Measurements from ENCODE around the gene FGFBP1.
"Not testable (repeated sequence)": the region's sequence is repeated elsewhere in the genome, so short reads cannot be mapped to it uniquely, and the experiment has no call there.

FGFBP1 gene

GRCh38 chr4:15944895-15945294, 6.4 kb upstream of the FGFBP1 start:
- no peak for DNase-seq

GRCh38 chr4:15942283-15942682, 3.7 kb upstream of the FGFBP1 start:
- DNase-seq, result no peak

DNA sequence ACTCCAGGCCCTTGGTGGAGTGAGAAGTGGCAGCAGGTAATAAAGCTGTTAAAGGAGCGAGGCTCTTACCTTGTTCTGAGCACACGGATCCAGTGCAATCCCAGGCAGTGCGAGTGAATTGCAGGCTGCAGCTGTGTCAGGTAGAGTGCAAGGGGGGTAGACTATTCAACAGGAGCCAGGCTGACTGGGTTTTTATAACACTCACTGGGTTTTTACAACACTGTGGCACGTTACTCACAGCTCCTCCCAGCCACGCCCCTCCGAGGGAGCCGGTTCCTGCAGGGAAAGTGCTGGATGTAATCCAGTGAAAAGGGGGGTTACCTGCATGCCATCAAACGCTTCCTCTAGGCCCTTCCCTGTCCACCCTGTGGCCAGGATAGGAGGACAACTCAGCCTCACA, 358 bp downstream of the FGFBP1 start:
- DNase-seq, result no peak

DNA sequence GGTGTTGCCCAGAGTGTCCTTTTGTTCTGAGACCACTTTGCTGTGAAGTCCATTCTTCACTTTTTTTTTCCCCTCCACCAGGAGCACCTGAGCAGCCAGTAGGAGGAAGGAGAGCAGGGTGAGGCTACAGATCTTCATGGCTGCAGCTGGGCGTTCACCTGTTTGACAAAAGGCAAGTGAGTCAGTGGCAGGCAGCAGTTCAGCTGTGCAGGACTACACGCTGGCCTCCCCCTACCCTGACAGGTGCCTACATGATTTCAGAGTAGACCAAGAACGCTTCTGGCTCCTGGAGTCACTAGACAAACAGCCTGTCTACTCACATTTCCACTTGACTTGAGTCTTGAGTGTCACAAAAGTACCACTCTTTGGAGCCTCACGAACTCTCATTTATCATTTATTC, 2.0 kb downstream of the FGFBP1 start:
- no peak for DNase-seq

GRCh38 chr4:15935504-15936402, 2.8 kb downstream of the FGFBP1 start:
- no peak for DNase-seq

GRCh38 chr4:15934259-15934658, 4.3 kb downstream of the FGFBP1 start:
- DNase-seq, result no peak

DNA sequence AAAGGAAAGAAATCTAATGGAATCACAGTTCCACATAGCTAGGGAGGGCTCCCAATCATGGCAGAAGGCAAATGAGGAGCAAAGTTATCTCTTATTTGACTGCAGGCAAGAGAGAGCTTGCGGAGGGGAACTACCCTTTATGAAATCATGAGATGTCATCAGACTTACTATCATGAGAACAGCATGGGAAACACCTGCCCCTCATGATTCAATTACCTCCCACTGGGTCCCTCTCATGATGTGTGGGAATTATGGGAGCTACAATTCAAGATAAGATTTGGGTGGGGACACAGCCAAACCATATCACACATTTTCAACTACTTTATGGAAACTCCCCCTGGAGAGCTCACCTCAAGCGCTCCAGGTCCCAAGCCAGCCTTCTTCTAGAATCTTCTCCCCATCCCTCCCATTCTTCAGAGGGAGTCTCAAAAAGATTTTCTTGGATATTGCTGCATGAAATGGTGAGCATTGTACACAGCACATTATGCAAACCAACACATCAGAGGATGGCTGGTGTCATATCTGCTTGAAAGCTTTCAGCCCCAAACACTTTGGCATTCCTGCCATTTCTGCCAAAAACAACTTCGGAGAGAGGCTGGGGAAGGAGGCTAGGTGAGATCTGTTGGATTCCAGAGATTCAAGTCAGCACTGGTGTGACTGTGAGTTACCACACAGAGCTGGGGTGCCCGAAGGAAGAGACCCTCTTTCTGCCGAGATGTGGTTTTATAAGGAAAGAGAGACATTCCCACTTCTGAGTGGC, 6.9 kb downstream of the FGFBP1 start:
- DNase-seq, result no peak

DNA sequence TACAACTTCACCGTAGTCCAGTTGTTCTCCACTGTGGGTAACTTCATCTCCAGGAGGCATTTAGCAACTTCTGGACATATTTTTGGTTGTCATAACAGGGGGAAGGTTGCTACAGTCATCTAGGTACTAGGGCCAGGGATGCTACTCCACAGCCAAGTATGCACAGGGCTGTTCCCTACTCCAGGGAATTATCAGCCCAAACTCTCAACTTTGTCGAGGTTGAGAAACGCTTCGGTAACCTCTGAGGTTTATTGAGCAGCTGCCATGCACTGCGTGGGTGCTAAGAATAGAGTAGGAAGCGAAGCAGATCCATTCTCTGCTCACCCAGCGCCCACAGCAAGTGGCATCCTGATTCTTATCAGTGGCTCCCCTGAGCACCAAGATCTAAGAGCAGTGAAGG, 8.2 kb downstream of the FGFBP1 start:
- no peak for DNase-seq

- no peak for DNase-seq
Observed at GRCh38 chr4:15929540-15929939, 9.0 kb downstream of the FGFBP1 start.

DNA sequence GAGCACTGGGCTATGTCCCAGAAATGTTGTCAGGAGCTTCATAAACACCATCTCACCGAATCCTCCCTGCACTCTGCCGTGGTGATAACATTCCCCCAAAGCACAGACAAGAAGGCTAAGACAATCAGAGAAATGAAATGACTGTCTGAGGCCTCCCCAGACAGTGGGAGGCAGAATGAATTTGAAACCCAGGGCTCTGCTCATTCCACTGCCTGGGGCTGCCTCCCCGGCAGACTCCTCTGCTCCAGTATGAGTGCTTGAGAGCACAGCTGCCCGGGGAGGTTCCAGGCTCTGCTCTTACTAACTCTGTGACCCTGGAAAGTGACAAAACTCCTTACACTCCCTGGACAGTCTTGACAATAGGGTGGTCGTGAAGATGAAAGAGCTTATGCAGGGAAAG, 9.7 kb downstream of the FGFBP1 start:
- DNase-seq, result no peak

GRCh38 chr4:15926486-15926885, 12.1 kb downstream of the FGFBP1 start:
- no peak for DNase-seq

- no peak for DNase-seq
Observed at GRCh38 chr4:15925830-15926229, 12.7 kb downstream of the FGFBP1 start.

- no peak for DNase-seq
Observed at GRCh38 chr4:15921592-15921932, 17.0 kb downstream of the FGFBP1 start.

- DNase-seq, result no peak
Observed at GRCh38 chr4:15920723-15921591, 17.6 kb downstream of the FGFBP1 start.

GRCh38 chr4:15918484-15919129, 19.9 kb downstream of the FGFBP1 start:
- no peak for DNase-seq

DNA sequence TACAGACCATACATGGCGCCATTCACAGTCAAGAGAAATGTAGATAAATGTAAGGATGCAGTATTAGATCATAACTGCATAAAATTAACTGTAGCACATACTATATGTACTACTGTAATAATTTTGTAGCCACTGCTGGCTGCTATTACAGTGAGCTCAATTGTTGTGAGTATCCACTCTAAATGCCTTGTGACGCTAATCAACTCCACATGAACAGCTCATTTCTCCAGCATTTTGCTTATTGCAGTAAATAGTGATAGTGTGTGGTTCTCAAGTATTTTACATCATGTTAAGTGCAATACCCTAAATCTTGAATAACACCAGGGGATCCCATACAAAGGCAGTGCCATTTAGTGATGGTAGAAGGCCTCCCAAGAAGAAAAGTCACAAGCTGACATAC, 21.2 kb downstream of the FGFBP1 start:
- DNase-seq, result no peak

- not testable (repeated sequence) for DNase-seq
Observed at GRCh38 chr4:15916358-15916757, 22.2 kb downstream of the FGFBP1 start.

DNA sequence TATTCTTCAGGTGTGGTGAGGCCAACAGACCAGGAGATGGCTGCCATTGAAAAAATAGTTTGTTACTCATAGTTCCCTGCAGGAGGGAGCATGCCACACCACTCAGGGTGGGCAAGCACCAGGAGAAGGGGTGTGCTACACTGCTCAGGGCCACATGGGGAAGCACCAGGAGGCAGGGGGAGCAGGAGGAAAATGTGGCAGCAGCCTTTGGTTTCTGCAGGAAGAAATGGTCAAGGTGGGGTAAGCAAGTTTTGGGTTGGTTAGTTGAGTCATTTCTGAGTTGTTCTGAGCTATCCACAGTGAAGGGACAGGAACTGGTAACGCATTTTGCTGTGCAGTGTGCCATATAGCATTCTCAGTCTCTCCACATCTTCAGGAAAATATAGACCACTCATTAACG, 23.8 kb downstream of the FGFBP1 start:
- no peak for DNase-seq

DNA sequence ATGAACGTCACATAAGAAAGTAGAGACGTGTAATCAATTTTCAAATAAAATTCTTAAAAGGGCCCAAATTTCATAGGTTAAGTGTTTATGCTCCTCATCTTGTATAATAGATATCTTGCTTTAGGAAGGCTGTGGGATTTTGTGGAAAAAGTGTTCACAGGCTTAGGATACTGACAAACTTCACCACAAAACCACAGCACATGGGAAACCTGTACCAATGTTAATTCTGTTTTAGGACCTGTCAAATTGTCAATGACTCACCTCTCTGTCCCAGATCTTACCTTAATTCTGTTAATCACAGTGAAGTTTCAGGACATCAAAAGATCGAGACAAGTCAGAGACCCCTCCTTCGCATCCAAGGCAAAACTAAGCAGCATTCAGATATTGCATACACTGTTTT, 24.2 kb downstream of the FGFBP1 start:
- no peak for DNase-seq

- no peak for DNase-seq
Observed at GRCh38 chr4:15913631-15913970, 24.9 kb downstream of the FGFBP1 start.

- DNase-seq, result no peak
Observed at GRCh38 chr4:15912961-15913630, 25.4 kb downstream of the FGFBP1 start.

GRCh38 chr4:15912236-15912635, 26.3 kb downstream of the FGFBP1 start:
- no peak for DNase-seq

Measured in activated T-cell treated with anti-CD3 and anti-CD28 coated beads for 4 hours (primary cell).